OCI-LY1 (cell line): ENCODE data around the gene SIRT1.

Source experiments
- H2AFZ ChIP-seq: fragments of 200-600 bp; sonication (generic), shearing (Covaris generic); 2 replicates; pipeline ENCODE4 v1.6.0; 2014; ENCODE audit warnings: antibody characterized with exemption, mild to moderate bottlenecking, low read length
- H3F3A ChIP-seq: fragments of 200-600 bp; sonication (generic), shearing (Covaris generic); 2 replicates; pipeline ENCODE4 v1.6.0; 2014; ENCODE audit warnings: mild to moderate bottlenecking, antibody characterized with exemption, low read length, moderate library complexity; ENCODE audit not compliant: insufficient read depth
- H3K27ac ChIP-seq: fragments of 200-600 bp; sonication (generic); 2 replicates; pipeline ENCODE4 v1.5.1; 2014; ENCODE audit warnings: low read length, mixed run types, mild to moderate bottlenecking, low read depth; ENCODE audit not compliant: poor library complexity, severe bottlenecking
- H3K27me3 ChIP-seq: fragments of 200-600 bp; sonication (generic); 2 replicates; pipeline ENCODE4 v1.6.0; 2014; ENCODE audit warnings: antibody characterized with exemption, mild to moderate bottlenecking, low read length, moderate library complexity; ENCODE audit not compliant: insufficient read depth
- H3K36me3 ChIP-seq: fragments of 200-600 bp; sonication (generic); 2 replicates; pipeline ENCODE4 v1.6.1; 2014; ENCODE audit warnings: mild to moderate bottlenecking, antibody characterized with exemption, low read length, moderate library complexity, mixed read lengths; ENCODE audit not compliant: insufficient read depth
- H3K4me1 ChIP-seq: fragments of 200-600 bp; sonication (generic); 2 replicates; pipeline ENCODE4 v1.5.1; 2014; ENCODE audit warnings: mild to moderate bottlenecking, low read length, moderate library complexity; ENCODE audit not compliant: insufficient read depth, severe bottlenecking
- H3K4me2 ChIP-seq: fragments of 200-600 bp; sonication (generic), shearing (Covaris generic); 2 replicates; pipeline ENCODE4 v1.6.1; 2014; ENCODE audit warnings: low read length
- H3K4me3 ChIP-seq: fragments of 200-600 bp; sonication (generic); 2 replicates; pipeline ENCODE4 v1.5.1; 2014; ENCODE audit warnings: low read length, low read depth, mild to moderate bottlenecking, mixed read lengths; ENCODE audit not compliant: poor library complexity, severe bottlenecking
- H3K79me2 ChIP-seq: fragments of 200-600 bp; shearing (Covaris generic); 2 replicates; pipeline ENCODE4 v1.6.1; 2016; ENCODE audit warnings: mixed run types, low read length, mixed read lengths; ENCODE audit not compliant: insufficient read depth
- H3K9ac ChIP-seq: fragments of 200-600 bp; sonication (generic), shearing (Covaris generic); 2 replicates; pipeline ENCODE4 v1.6.1; 2014; ENCODE audit warnings: mild to moderate bottlenecking, low read length, mixed read lengths
- H3K9me2 ChIP-seq: fragments of 200-600 bp; sonication (generic), shearing (Covaris generic); 2 replicates; pipeline ENCODE4 v1.6.1; 2014; ENCODE audit warnings: low read depth, mild to moderate bottlenecking, low read length, mixed read lengths
- H3K9me3 ChIP-seq: fragments of 200-600 bp; shearing (Covaris generic); 2 replicates; pipeline ENCODE4 v1.6.1; 2014; ENCODE audit warnings: low read length, mixed read lengths
- H4K20me1 ChIP-seq: fragments of 200-600 bp; sonication (generic), shearing (Covaris generic); 2 replicates; pipeline ENCODE4 v1.6.0; 2016; ENCODE audit warnings: mild to moderate bottlenecking, low read length; ENCODE audit not compliant: insufficient read depth
- CTCF ChIP-seq: fragments of 200-600 bp; sonication (generic), shearing (Covaris generic); IDR thresholded peaks from 2 replicates; pipeline ENCODE4 v1.5.1; 2017; ENCODE audit warnings: mild to moderate bottlenecking, antibody characterized with exemption, low read length, moderate library complexity, mixed read lengths
- EZH2 ChIP-seq: fragments of 200-600 bp; sonication (generic), shearing (Covaris generic); IDR thresholded peaks from 2 replicates; pipeline ENCODE4 v1.8.0; 2017; ENCODE audit warnings: borderline replicate concordance, mixed run types, mild to moderate bottlenecking, antibody characterized with exemption, low read length, moderate library complexity, mixed read lengths

The SIRT1 gene

DNA sequence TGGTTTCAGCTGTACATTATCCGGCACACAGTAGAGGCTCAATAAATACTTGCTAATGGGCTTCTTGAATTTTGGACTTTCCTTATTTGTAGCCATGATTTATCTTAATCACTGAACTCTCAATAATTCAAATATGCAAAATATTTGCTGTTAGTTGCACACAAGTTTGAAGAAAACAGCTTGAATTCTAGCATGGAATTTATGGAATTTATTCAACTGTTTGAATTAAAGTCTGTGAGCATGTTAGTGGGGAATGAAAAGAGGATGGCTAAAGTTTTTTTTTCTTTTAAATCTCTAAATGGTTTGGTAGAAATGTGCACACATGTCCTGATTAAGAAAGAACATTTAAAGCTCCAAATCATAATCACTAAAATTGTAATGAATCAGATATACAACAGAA lies 42.5 kb downstream of the SIRT1 start:
- Histone ChIP-seq H3K27ac (no peak overlapping the region), H3K4me3 (no peak overlapping the region)

DNA sequence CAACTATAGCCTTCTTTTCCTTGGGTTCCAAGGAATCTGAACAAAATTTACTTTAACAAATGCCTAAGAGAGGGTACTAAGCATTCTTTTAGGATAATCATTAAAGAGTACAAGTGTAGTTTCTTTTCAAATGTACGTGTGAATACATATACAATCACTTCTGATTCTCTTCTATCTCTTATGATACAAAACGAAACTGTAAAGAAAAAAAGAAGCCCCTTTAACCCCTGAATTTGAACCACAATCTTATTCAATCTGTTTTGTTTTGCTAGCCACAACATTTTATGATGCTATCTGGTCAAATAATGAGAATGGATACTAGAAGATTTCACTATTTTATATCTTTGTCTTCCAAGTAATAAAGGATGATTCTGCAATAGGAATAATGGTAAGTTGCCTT lies 48.7 kb downstream of the SIRT1 start:
- TF ChIP-seq EZH2 (no peak), CTCF (no peak)
- Histone ChIP-seq H3K9me3 (no peaks in the 10 kb centered on the region), H3K4me2 (no peak overlapping the region), H3K4me1 (no peaks in the 10 kb centered on the region), H2AFZ (no peak overlapping the region), H3F3A (no peaks in the 10 kb centered on the region), H3K27ac (no peak overlapping the region), H3K27me3 (no peaks in the 10 kb centered on the region), H3K9ac (no peak overlapping the region), H3K4me3 (no peak overlapping the region), H3K79me2 (no peaks in the 10 kb centered on the region), H4K20me1 (no peaks in the 10 kb centered on the region), H3K36me3 (peaks cover 25% of the 10 kb centered on the region), H3K9me2 (no peaks in the 10 kb centered on the region)

More for the DNA sequence above, 42.5 kb downstream of the SIRT1 start:
- Histone ChIP-seq H3K4me2 (no peak overlapping the region), H3K9me2 (no peaks in the 10 kb centered on the region), H2AFZ (no peak overlapping the region), H3K9ac (no peak overlapping the region), H3K27me3 (no peaks in the 10 kb centered on the region), H3K9me3 (no peaks in the 10 kb centered on the region), H3K36me3 (peaks cover 21% of the 10 kb centered on the region), H3K4me1 (no peaks in the 10 kb centered on the region), H3K79me2 (no peaks in the 10 kb centered on the region), H3F3A (0 out of 2 replicates have a peak, but pooled peaks cover 3% of the 10 kb centered on the region), H4K20me1 (no peaks in the 10 kb centered on the region)
- no peak for TF ChIP-seq CTCF
- TF ChIP-seq EZH2 = no peak

DNA sequence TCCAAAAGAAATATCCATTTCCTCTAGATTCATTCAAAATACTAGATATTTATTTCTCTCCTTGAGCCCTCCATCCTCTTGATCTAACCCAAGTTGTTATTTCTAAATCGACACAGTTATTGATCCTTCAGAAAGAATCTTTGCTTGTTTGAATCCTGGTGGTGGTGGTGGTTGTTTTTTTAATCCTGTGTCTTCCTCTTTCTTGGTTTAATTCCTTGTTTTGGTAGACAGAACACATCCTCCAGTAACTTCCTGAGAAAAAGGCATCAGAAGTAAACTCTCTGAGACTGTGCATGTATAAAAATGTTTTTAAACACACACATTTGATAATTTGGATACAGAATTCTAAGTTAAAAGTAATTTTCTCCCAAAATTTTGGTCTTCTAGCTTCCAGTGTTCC lies 49.9 kb downstream of the SIRT1 start:
- TF ChIP-seq CTCF (no peak), EZH2 (no peak)
- H3K36me3 ChIP-seq = peaks cover 30% of the 10 kb centered on the region
- no peak overlapping the region for H3K4me3 ChIP-seq
- H3K27me3 ChIP-seq = no peaks in the 10 kb centered on the region
- H2AFZ ChIP-seq = no peak overlapping the region
- H3K4me2 ChIP-seq = no peak overlapping the region
- no peaks in the 10 kb centered on the region for H4K20me1 ChIP-seq
- H3K79me2 ChIP-seq = no peaks in the 10 kb centered on the region
- no peaks in the 10 kb centered on the region for H3K4me1 ChIP-seq
- H3K9ac ChIP-seq = no peak overlapping the region
- H3F3A ChIP-seq = no peaks in the 10 kb centered on the region
- no peaks in the 10 kb centered on the region for H3K9me3 ChIP-seq
- no peaks in the 10 kb centered on the region for H3K9me2 ChIP-seq
- H3K27ac ChIP-seq = no peak overlapping the region
